IPS-NIHi7 (cell line): ENCODE measurements around the gene F2RL2.
"Not testable (repeated sequence)": the region's sequence is repeated elsewhere in the genome, so short reads cannot be mapped to it uniquely, and the experiment has no call there.

Source experiments
- DNase-seq: peaks from one replicate; pipeline ENCODE4 v3.0.0; 2012; ENCODE audit warnings: mixed read lengths; ENCODE audit errors: extremely low spot score

F2RL2 gene

GRCh38 chr5:76622076-76622475 lies 1.1 kb downstream of the F2RL2 start:
- DNase-seq = no peak

- no peak for DNase-seq
Measured at GRCh38 chr5:76620166-76620565, 3.0 kb downstream of the F2RL2 start.

GRCh38 chr5:76617675-76618074 lies 5.5 kb downstream of the F2RL2 start:
- DNase-seq = no peak

- no peak for DNase-seq
Measured at GRCh38 chr5:76617229-76617628, 6.0 kb downstream of the F2RL2 start.

GRCh38 chr5:76616206-76616605 lies 7.0 kb downstream of the F2RL2 start:
- no peak for DNase-seq

- no peak for DNase-seq
Measured at GRCh38 chr5:76615759-76616158, 7.4 kb downstream of the F2RL2 start.

GRCh38 chr5:76612942-76613341 lies 10.3 kb downstream of the F2RL2 start:
- DNase-seq = no peak

GRCh38 chr5:76610196-76610595 lies 13.0 kb downstream of the F2RL2 start:
- DNase-seq = no peak

GRCh38 chr5:76608833-76609232 lies 14.4 kb downstream of the F2RL2 start:
- DNase-seq = no peak

- DNase-seq = no peak
Measured at GRCh38 chr5:76607353-76607871, 15.8 kb downstream of the F2RL2 start.

- DNase-seq = no peak
Measured at GRCh38 chr5:76606701-76607100, 16.5 kb downstream of the F2RL2 start.

GRCh38 chr5:76604838-76605237 lies 18.4 kb downstream of the F2RL2 start:
- DNase-seq = no peak

- DNase-seq = not testable (repeated sequence)
Measured at GRCh38 chr5:76603991-76604390, 19.2 kb downstream of the F2RL2 start.

- no peak for DNase-seq
Measured at GRCh38 chr5:76602094-76602726, 21.0 kb downstream of the F2RL2 start.

- peak; percentile 78 for DNase-seq
Measured at GRCh38 chr5:76601470-76601869, 21.7 kb downstream of the F2RL2 start.

GRCh38 chr5:76600716-76601115 lies 22.5 kb downstream of the F2RL2 start:
- no peak for DNase-seq

GRCh38 chr5:76598531-76598930 lies 24.7 kb downstream of the F2RL2 start:
- no peak for DNase-seq

- no peak for DNase-seq
Measured at GRCh38 chr5:76595755-76596481, 27.3 kb downstream of the F2RL2 start.

- no peak for DNase-seq
Measured at GRCh38 chr5:76594107-76594506, 29.1 kb downstream of the F2RL2 start.

- DNase-seq = no peak
Measured at GRCh38 chr5:76592692-76593091, 30.5 kb downstream of the F2RL2 start.

- no peak for DNase-seq
Measured at GRCh38 chr5:76591366-76591765, 31.8 kb downstream of the F2RL2 start.

GRCh38 chr5:76590027-76590426 lies 33.2 kb downstream of the F2RL2 start:
- DNase-seq = no peak

GRCh38 chr5:76586531-76586930 lies 36.7 kb downstream of the F2RL2 start:
- no peak for DNase-seq
